IMR-90 (cell line): ENCODE results near the gene AHCYL1.

Source experiments
- CTCF ChIP-seq: conservative IDR thresholded peaks from 2 replicates; pipeline ENCODE4 v1.5.1; 2012; ENCODE audit warnings: mild to moderate bottlenecking, low read depth, low read length, improper control_type of control experiment
- MAFK ChIP-seq: IDR thresholded peaks from 2 replicates; pipeline ENCODE4 v1.6.1; 2012; ENCODE audit warnings: low read depth, low read length, improper control_type of control experiment
- MXI1 ChIP-seq: IDR thresholded peaks from 2 replicates; pipeline ENCODE4 v1.6.1; 2012; ENCODE audit warnings: low read depth, mild to moderate bottlenecking, low read length, moderate library complexity, borderline replicate concordance
- POLR2A ChIP-seq: IDR thresholded peaks from 2 replicates; pipeline ENCODE4 v1.6.1; 2012; ENCODE audit warnings: mild to moderate bottlenecking, low read depth, low read length
- RFX5 ChIP-seq: IDR thresholded peaks from 2 replicates; pipeline ENCODE4 v1.8.0; 2012; ENCODE audit warnings: low read depth, mild to moderate bottlenecking, low read length, moderate library complexity
- SMC3 ChIP-seq: fragments of 150-350 bp; IDR thresholded peaks from 2 replicates; pipeline ENCODE4 v1.6.1; 2016; ENCODE audit warnings: low read depth, mild to moderate bottlenecking, antibody characterized with exemption, low read length, moderate library complexity
- USF2 ChIP-seq: fragments of 150-350 bp; IDR thresholded peaks from 2 replicates; pipeline ENCODE4 v1.6.1; 2017; ENCODE audit warnings: mild to moderate bottlenecking, antibody characterized with exemption, low read length, low read depth

- TF ChIP-seq POLR2A = no peak
- TF ChIP-seq CTCF = no peak
- no peak for TF ChIP-seq USF2
- no peak for TF ChIP-seq RFX5
- no peak for TF ChIP-seq MAFK
- no peak for TF ChIP-seq MXI1
- no peak for TF ChIP-seq SMC3
Observed at GRCh38 chr1:109984190-109984455, 442 bp upstream of the AHCYL1 start.
